ENCODE data around the gene DTNBP1.
"Not testable (repeated sequence)": the region's sequence is repeated elsewhere in the genome, so short reads cannot be mapped to it uniquely, and the experiment has no call there.

DTNBP1 gene

GRCh38 chr6:15653581-15653980 is 9.2 kb downstream of the DTNBP1 start:
- Histone ChIP-seq H3K27ac (ENCODE audit: low read depth in 2 of 2, low read length in 2 of 2) (no peak overlapping the region), H3K36me3 (ENCODE audit: control insufficient read depth in 2 of 2, insufficient read depth in 2 of 2, low read length in 2 of 2) (peaks cover 0 to 4% of the 10 kb centered on the region in 2 donors), H3K4me1 (ENCODE audit: control insufficient read depth in 2 of 2, insufficient read depth in 2 of 2, low read length in 2 of 2) (no peaks in the 10 kb centered on the region), H3K9me3 (ENCODE audit: control insufficient read depth in 2 of 2, low read length in 2 of 2) (no peaks in the 10 kb centered on the region), H3K27me3 (ENCODE audit: control insufficient read depth in 2 of 2, insufficient read depth in 2 of 2, low read length in 2 of 2) (no peaks in the 10 kb centered on the region), H3K9ac (ENCODE audit: low read depth in 1 of 2, low read length in 2 of 2) (no peak overlapping the region), H3K4me3 (ENCODE audit: low read length in 2 of 2) (no peak overlapping the region)

DNA sequence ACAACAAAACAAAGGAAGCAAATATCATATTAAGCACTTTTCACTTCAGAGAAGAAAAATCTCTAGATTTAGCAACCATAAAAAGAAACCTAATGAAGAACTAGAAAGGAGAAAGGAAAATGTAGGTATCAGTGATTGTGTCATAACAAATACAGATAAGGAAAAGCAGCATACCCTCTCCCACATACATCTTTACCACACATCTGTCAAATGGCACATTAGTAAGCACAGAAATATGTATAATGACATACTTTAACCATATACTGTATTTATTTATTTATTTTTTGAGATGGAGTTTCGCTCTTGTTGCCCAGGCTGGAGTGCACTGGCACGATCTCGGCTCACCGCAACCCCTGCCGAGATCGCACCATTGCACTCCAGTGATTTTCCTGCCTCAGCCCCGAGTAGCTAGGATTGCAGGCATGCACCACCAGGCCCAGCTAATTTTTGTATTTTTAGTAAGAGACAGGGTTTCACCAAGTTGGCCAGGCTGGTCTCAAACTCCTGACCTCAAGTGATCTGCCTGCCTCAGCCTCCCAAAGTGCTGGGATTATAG is 12.7 kb downstream of the DTNBP1 start:
- not testable (repeated sequence) for H3K36me3 ChIP-seq (ENCODE audit: control insufficient read depth in 2 of 2, insufficient read depth in 2 of 2, low read length in 2 of 2)

DNA sequence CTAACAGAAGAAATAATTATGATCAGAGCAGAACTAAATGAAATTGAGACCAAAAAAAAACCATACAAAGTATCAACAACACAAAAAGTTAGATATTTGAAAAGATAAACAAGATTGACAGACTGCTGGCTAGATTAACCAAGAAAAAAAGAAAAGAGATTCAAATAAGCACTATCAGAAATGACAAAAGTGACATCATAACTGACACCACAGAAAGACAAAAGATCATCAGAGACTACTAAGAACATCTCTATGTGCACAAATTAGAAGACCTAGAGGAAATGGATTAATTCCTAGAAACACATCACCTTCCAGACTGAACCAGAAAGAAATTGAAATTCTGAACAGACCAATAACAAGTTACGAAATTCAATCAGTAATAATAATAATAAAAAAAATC is 17.9 kb downstream of the DTNBP1 start:
- Histone ChIP-seq H3K4me1 (ENCODE audit: control insufficient read depth in 2 of 2, insufficient read depth in 2 of 2, low read length in 2 of 2) (no peaks in the 10 kb centered on the region), H3K36me3 (ENCODE audit: control insufficient read depth in 2 of 2, insufficient read depth in 2 of 2, low read length in 2 of 2) (peaks cover 9 to 18% of the 10 kb centered on the region in 2 donors), H3K4me3 (ENCODE audit: low read length in 2 of 2) (no peak overlapping the region), H3K9me3 (ENCODE audit: control insufficient read depth in 2 of 2, low read length in 2 of 2) (peaks cover 0 to 2% of the 10 kb centered on the region in 2 donors), H3K27ac (ENCODE audit: low read depth in 2 of 2, low read length in 2 of 2) (no peak overlapping the region), H3K9ac (ENCODE audit: low read depth in 1 of 2, low read length in 2 of 2) (no peak overlapping the region), H3K27me3 (ENCODE audit: control insufficient read depth in 2 of 2, insufficient read depth in 2 of 2, low read length in 2 of 2) (no peaks in the 10 kb centered on the region)

More for the DNA sequence above, 12.7 kb downstream of the DTNBP1 start:
- not testable (repeated sequence) for H3K9me3 ChIP-seq (ENCODE audit: control insufficient read depth in 2 of 2, low read length in 2 of 2); H3K4me3 ChIP-seq (ENCODE audit: low read length in 2 of 2); H3K9ac ChIP-seq (ENCODE audit: low read depth in 1 of 2, low read length in 2 of 2); H3K4me1 ChIP-seq (ENCODE audit: control insufficient read depth in 2 of 2, insufficient read depth in 2 of 2, low read length in 2 of 2); H3K27ac ChIP-seq (ENCODE audit: low read depth in 2 of 2, low read length in 2 of 2); H3K27me3 ChIP-seq (ENCODE audit: control insufficient read depth in 2 of 2, insufficient read depth in 2 of 2, low read length in 2 of 2)

DNA sequence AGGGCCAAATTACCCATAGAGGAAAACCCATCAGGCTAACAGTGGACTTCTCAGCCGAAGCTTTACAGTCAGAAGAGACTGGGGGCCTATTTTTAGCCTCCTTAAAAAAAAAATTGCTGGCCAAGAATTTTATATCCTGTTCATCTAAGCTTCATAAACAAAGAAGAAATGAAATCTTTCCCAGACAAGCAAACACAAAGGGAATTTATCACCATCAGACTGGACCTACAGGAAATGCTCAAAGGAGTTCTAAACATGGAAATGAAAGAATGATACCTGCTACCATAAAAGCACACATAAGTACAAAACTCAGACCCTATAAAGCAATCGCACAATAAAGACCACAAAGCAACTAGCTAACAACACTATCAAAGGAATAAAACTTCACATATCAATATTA is 19.3 kb downstream of the DTNBP1 start:
- no peak overlapping the region for H3K4me3 ChIP-seq (ENCODE audit: low read length in 2 of 2)
- no peak overlapping the region for H3K9ac ChIP-seq (ENCODE audit: low read depth in 1 of 2, low read length in 2 of 2)
- peaks cover 0 to 2% of the 10 kb centered on the region in 2 donors for H3K9me3 ChIP-seq (ENCODE audit: control insufficient read depth in 2 of 2, low read length in 2 of 2)
- peaks cover 5 to 18% of the 10 kb centered on the region in 2 donors for H3K36me3 ChIP-seq (ENCODE audit: control insufficient read depth in 2 of 2, insufficient read depth in 2 of 2, low read length in 2 of 2)
- H3K27me3 ChIP-seq (ENCODE audit: control insufficient read depth in 2 of 2, insufficient read depth in 2 of 2, low read length in 2 of 2) = no peaks in the 10 kb centered on the region
- no peaks in the 10 kb centered on the region for H3K4me1 ChIP-seq (ENCODE audit: control insufficient read depth in 2 of 2, insufficient read depth in 2 of 2, low read length in 2 of 2)
- no peak overlapping the region for H3K27ac ChIP-seq (ENCODE audit: low read depth in 2 of 2, low read length in 2 of 2)

DNA sequence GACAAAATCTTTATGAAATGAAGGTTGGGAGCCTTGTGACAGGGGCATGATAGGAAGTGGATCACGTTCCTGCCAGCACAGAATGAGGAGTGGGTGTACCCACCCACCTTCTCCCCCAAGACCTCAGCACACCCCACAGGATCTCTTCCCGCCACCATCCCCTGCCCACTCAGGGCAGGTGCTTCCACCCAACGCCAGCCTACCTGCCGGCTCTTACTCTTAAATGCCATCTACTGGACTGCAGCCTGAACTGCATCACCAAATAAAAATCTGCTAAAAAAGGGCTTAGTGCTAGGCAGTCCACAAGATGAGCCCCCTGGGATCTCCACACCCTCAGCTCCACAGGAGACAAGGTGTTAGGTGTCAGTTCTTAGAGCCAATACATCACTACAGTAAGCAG is 20.6 kb downstream of the DTNBP1 start:
- no peaks in the 10 kb centered on the region for H3K27me3 ChIP-seq (ENCODE audit: control insufficient read depth in 2 of 2, insufficient read depth in 2 of 2, low read length in 2 of 2)
- no peaks in the 10 kb centered on the region for H3K4me1 ChIP-seq (ENCODE audit: control insufficient read depth in 2 of 2, insufficient read depth in 2 of 2, low read length in 2 of 2)
- no peak overlapping the region for H3K27ac ChIP-seq (ENCODE audit: low read depth in 2 of 2, low read length in 2 of 2)
- no peak overlapping the region for H3K4me3 ChIP-seq (ENCODE audit: low read length in 2 of 2)
- no peak overlapping the region for H3K9ac ChIP-seq (ENCODE audit: low read depth in 1 of 2, low read length in 2 of 2)
- peaks cover 5 to 16% of the 10 kb centered on the region in 2 donors for H3K36me3 ChIP-seq (ENCODE audit: control insufficient read depth in 2 of 2, insufficient read depth in 2 of 2, low read length in 2 of 2)
- peaks cover 0 to 2% of the 10 kb centered on the region in 2 donors for H3K9me3 ChIP-seq (ENCODE audit: control insufficient read depth in 2 of 2, low read length in 2 of 2)

GRCh38 chr6:15638373-15638772 is 24.5 kb downstream of the DTNBP1 start:
- peaks cover 5 to 13% of the 10 kb centered on the region in 2 donors for H3K36me3 ChIP-seq (ENCODE audit: control insufficient read depth in 2 of 2, insufficient read depth in 2 of 2, low read length in 2 of 2)
- H3K27me3 ChIP-seq (ENCODE audit: control insufficient read depth in 2 of 2, insufficient read depth in 2 of 2, low read length in 2 of 2) = no peaks in the 10 kb centered on the region
- H3K27ac ChIP-seq (ENCODE audit: low read depth in 2 of 2, low read length in 2 of 2) = no peak overlapping the region
- no peaks in the 10 kb centered on the region for H3K4me1 ChIP-seq (ENCODE audit: control insufficient read depth in 2 of 2, insufficient read depth in 2 of 2, low read length in 2 of 2)
- H3K4me3 ChIP-seq (ENCODE audit: low read length in 2 of 2) = no peak overlapping the region
- H3K9ac ChIP-seq (ENCODE audit: low read depth in 1 of 2, low read length in 2 of 2) = no peak overlapping the region
- H3K9me3 ChIP-seq (ENCODE audit: control insufficient read depth in 2 of 2, low read length in 2 of 2) = no peaks in the 10 kb centered on the region

DNA sequence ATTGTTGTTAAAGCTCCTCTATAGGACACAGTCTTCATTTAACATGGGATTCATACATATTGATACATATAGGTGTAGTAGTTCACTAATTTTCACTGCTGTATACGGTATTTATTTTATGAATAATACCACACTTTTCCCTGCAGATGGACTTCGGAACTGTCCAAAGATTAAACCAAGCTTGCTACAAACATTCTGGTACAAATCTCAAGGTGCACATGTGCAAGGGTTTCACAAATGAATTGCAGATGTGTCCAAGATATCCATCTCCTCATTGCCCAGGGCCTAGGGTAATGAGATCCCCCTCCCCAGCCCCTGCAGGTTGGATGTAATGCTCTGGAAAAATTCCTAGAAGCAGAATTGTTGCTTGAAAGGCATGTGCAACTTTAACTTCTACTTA is 31.4 kb downstream of the DTNBP1 start:
- H3K27ac ChIP-seq (ENCODE audit: low read depth in 2 of 2, low read length in 2 of 2) = no peak overlapping the region
- no peaks in the 10 kb centered on the region for H3K27me3 ChIP-seq (ENCODE audit: control insufficient read depth in 2 of 2, insufficient read depth in 2 of 2, low read length in 2 of 2)
- H3K4me3 ChIP-seq (ENCODE audit: low read length in 2 of 2) = no peak overlapping the region
- H3K4me1 ChIP-seq (ENCODE audit: control insufficient read depth in 2 of 2, insufficient read depth in 2 of 2, low read length in 2 of 2) = no peaks in the 10 kb centered on the region
- H3K9me3 ChIP-seq (ENCODE audit: control insufficient read depth in 2 of 2, low read length in 2 of 2) = no peaks in the 10 kb centered on the region
- no peak overlapping the region for H3K9ac ChIP-seq (ENCODE audit: low read depth in 1 of 2, low read length in 2 of 2)
- peaks cover 0 to under 1% of the 10 kb centered on the region in 2 donors for H3K36me3 ChIP-seq (ENCODE audit: control insufficient read depth in 2 of 2, insufficient read depth in 2 of 2, low read length in 2 of 2)

- Histone ChIP-seq H3K27ac (ENCODE audit: low read depth in 2 of 2, low read length in 2 of 2) (no peak overlapping the region), H3K9ac (ENCODE audit: low read depth in 1 of 2, low read length in 2 of 2) (no peak overlapping the region), H3K9me3 (ENCODE audit: control insufficient read depth in 2 of 2, low read length in 2 of 2) (no peaks in the 10 kb centered on the region), H3K36me3 (ENCODE audit: control insufficient read depth in 2 of 2, insufficient read depth in 2 of 2, low read length in 2 of 2) (peaks cover 3 to 4% of the 10 kb centered on the region in 2 donors), H3K4me1 (ENCODE audit: control insufficient read depth in 2 of 2, insufficient read depth in 2 of 2, low read length in 2 of 2) (no peaks in the 10 kb centered on the region), H3K4me3 (ENCODE audit: low read length in 2 of 2) (no peak overlapping the region), H3K27me3 (ENCODE audit: control insufficient read depth in 2 of 2, insufficient read depth in 2 of 2, low read length in 2 of 2) (no peaks in the 10 kb centered on the region)
Measured at GRCh38 chr6:15630202-15630601, 32.6 kb downstream of the DTNBP1 start.

DNA sequence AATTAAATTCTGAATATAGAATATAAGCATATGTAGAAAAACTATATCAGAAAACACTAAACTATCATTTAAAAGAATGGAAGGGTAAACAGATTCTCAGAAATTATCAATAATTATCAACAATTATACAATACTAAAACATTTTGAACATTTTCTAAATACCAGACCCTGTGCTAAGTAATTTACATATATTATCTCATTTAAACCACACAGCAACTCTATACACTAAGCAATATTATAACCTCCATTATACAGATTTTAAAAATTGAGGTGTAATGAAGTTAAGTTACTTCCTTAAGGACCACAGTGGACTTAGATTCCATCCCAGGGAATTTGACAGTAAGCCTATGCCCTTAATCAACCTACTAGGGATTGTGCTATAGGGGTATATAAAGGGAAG is 33.3 kb downstream of the DTNBP1 start:
- Histone ChIP-seq H3K9me3 (ENCODE audit: control insufficient read depth in 2 of 2, low read length in 2 of 2) (no peaks in the 10 kb centered on the region), H3K4me1 (ENCODE audit: control insufficient read depth in 2 of 2, insufficient read depth in 2 of 2, low read length in 2 of 2) (no peaks in the 10 kb centered on the region), H3K36me3 (ENCODE audit: control insufficient read depth in 2 of 2, insufficient read depth in 2 of 2, low read length in 2 of 2) (peaks cover 3 to 4% of the 10 kb centered on the region in 2 donors), H3K27ac (ENCODE audit: low read depth in 2 of 2, low read length in 2 of 2) (no peak overlapping the region), H3K4me3 (ENCODE audit: low read length in 2 of 2) (no peak overlapping the region), H3K27me3 (ENCODE audit: control insufficient read depth in 2 of 2, insufficient read depth in 2 of 2, low read length in 2 of 2) (no peaks in the 10 kb centered on the region), H3K9ac (ENCODE audit: low read depth in 1 of 2, low read length in 2 of 2) (no peak overlapping the region)

DNA sequence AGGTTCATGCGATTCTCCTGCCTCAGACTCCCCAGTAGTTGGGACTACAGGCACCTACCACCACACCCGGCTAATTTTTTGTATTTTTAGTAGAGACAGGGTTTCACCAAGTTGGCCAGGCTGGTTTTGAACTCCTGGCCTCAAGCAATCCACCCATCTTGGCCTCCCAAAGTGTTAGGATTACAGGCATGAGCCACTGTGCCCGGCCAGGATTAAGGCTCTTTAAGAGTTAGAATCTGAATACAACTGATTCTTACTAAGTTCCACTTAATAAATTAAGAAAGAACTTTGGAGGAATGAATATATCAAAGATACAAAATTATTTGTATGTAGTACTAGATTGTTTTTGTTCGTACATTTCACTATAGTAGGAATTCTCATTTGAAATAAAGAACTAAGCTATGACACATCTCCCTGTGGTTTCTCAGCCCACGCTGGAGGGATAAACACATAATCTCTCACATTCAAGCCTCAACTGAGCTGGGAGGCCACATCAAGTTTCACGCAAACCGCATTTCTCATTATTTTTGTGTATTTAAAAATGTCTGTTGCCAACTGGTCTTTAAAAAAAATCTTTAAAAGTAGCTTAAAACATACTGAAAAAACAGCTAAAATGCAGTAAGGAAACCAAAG is 34.2 kb downstream of the DTNBP1 start:
- Histone ChIP-seq H3K9me3 (ENCODE audit: control insufficient read depth in 2 of 2, low read length in 2 of 2) (no peaks in the 10 kb centered on the region), H3K4me3 (ENCODE audit: low read length in 2 of 2) (no peak overlapping the region), H3K4me1 (ENCODE audit: control insufficient read depth in 2 of 2, insufficient read depth in 2 of 2, low read length in 2 of 2) (no peaks in the 10 kb centered on the region), H3K27ac (ENCODE audit: low read depth in 2 of 2, low read length in 2 of 2) (no peak overlapping the region), H3K36me3 (ENCODE audit: control insufficient read depth in 2 of 2, insufficient read depth in 2 of 2, low read length in 2 of 2) (peaks cover 3 to 7% of the 10 kb centered on the region in 2 donors), H3K9ac (ENCODE audit: low read depth in 1 of 2, low read length in 2 of 2) (no peak overlapping the region), H3K27me3 (ENCODE audit: control insufficient read depth in 2 of 2, insufficient read depth in 2 of 2, low read length in 2 of 2) (no peaks in the 10 kb centered on the region)

Measured in mucosa of rectum (tissue), 2 donors.